GM12874 (cell line): ENCODE data around the gene ARMS2.

Experiments
- CTCF ChIP-seq: IDR thresholded peaks from 2 replicates; pipeline ENCODE4 v1.5.1; 2011; ENCODE audit warnings: low read depth, mild to moderate bottlenecking, control low read depth, low read length, moderate library complexity; ENCODE audit not compliant: insufficient read depth

Gene ARMS2

GRCh38 chr10:122461729-122462532, 7.5 kb downstream of the ARMS2 start:
- TF ChIP-seq CTCF, result no peak

GRCh38 chr10:122462533-122463465, 8.3 kb downstream of the ARMS2 start:
- no peak for TF ChIP-seq CTCF

GRCh38 chr10:122463466-122464249, 9.2 kb downstream of the ARMS2 start:
- TF ChIP-seq CTCF, result no peak

DNA sequence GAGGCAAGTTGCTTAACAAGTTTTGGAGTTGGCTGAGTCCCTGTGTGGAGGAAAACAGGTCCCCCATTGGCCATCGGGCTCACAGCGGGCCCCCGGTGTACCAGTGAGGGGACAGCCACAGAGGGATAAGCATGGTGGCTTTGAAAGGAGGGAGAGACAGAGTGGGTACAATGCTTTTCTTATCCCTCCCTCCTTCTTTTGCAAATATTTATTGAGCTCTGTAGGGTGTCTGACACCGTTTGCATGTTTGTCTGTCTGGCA, 9.7 kb downstream of the ARMS2 start:
- TF ChIP-seq CTCF, result no peak

DNA sequence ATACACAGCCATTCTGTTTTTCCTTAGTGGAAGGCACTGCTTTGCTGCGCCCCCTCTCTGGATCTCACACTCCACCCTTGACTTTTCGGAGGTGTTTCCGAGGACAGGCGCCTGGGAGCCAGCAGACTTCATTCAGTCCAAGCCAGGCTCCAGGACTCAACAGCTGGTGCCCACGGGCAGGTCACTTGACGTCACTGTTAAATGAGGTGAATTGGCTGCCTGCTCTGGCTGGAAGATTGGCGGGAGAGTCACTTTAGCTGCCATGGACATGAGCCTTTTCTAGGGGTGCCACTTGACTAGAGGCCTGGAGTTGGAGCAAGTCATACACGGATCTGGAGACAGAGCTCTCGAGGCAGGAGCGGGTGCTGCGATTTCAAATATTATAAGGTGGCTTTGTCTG, 10.1 kb downstream of the ARMS2 start:
- TF ChIP-seq CTCF, result no peak

GRCh38 chr10:122465401-122466040, 11.1 kb downstream of the ARMS2 start:
- TF ChIP-seq CTCF, result no peak
